ENCODE results near the gene LSS.

DNA sequence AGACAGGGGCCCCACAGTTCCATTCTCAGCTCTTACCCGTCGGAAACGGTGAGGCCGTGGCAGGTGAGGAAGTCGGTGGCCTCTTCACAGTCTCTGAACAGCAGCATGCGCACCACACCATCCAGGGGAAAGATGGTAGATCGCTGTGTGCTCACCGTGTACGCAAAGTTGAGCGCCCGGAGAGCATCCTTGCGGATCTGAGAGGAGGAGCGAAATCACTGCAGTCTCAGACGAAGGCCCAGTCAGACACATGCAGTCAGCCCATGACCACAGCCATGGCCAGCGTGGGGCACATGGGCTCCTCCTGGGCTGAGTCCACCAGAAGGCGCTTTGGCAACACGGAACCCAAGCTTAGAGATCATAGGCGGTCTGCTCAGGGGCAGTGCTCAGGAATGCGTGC is 38.4 kb upstream of the LSS start:
- TF ChIP-seq, protein P1, sequence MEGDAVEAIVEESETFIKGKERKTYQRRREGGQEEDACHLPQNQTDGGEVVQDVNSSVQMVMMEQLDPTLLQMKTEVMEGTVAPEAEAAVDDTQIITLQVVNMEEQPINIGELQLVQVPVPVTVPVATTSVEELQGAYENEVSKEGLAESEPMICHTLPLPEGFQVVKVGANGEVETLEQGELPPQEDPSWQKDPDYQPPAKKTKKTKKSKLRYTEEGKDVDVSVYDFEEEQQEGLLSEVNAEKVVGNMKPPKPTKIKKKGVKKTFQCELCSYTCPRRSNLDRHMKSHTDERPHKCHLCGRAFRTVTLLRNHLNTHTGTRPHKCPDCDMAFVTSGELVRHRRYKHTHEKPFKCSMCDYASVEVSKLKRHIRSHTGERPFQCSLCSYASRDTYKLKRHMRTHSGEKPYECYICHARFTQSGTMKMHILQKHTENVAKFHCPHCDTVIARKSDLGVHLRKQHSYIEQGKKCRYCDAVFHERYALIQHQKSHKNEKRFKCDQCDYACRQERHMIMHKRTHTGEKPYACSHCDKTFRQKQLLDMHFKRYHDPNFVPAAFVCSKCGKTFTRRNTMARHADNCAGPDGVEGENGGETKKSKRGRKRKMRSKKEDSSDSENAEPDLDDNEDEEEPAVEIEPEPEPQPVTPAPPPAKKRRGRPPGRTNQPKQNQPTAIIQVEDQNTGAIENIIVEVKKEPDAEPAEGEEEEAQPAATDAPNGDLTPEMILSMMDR (IDR thresholded peaks at IDR 0.05), result no peak
- TF ChIP-seq, protein P2, sequence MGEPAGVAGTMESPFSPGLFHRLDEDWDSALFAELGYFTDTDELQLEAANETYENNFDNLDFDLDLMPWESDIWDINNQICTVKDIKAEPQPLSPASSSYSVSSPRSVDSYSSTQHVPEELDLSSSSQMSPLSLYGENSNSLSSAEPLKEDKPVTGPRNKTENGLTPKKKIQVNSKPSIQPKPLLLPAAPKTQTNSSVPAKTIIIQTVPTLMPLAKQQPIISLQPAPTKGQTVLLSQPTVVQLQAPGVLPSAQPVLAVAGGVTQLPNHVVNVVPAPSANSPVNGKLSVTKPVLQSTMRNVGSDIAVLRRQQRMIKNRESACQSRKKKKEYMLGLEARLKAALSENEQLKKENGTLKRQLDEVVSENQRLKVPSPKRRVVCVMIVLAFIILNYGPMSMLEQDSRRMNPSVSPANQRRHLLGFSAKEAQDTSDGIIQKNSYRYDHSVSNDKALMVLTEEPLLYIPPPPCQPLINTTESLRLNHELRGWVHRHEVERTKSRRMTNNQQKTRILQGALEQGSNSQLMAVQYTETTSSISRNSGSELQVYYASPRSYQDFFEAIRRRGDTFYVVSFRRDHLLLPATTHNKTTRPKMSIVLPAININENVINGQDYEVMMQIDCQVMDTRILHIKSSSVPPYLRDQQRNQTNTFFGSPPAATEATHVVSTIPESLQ (CRISPR knock-in tag; IDR thresholded peaks at IDR 0.05), result no peak
- TF ChIP-seq ZNF317 (CRISPR knock-in tag; IDR thresholded peaks at IDR 0.05; ENCODE audit: borderline replicate concordance, low read depth) (no peak), FOXJ3 (CRISPR knock-in tag; IDR thresholded peaks at IDR 0.05; ENCODE audit: borderline replicate concordance) (no peak), JAZF1 (CRISPR knock-in tag; IDR thresholded peaks at IDR 0.05) (no peak), ZBTB21 (CRISPR knock-in tag; IDR thresholded peaks at IDR 0.05; ENCODE audit: borderline replicate concordance) (no peak), ZNF232 (CRISPR knock-in tag; IDR thresholded peaks at IDR 0.05) (no peak), CBFB (CRISPR knock-in tag; IDR thresholded peaks at IDR 0.05; ENCODE audit: low read depth) (no peak), FOXP1 (CRISPR knock-in tag; IDR thresholded peaks at IDR 0.05; ENCODE audit: borderline replicate concordance) (no peak)
- TF ChIP-seq, protein P3, sequence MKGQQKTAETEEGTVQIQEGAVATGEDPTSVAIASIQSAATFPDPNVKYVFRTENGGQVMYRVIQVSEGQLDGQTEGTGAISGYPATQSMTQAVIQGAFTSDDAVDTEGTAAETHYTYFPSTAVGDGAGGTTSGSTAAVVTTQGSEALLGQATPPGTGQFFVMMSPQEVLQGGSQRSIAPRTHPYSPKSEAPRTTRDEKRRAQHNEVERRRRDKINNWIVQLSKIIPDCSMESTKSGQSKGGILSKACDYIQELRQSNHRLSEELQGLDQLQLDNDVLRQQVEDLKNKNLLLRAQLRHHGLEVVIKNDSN (CRISPR knock-in tag; IDR thresholded peaks at IDR 0.05), result no peak
- TF ChIP-seq, protein P4, sequence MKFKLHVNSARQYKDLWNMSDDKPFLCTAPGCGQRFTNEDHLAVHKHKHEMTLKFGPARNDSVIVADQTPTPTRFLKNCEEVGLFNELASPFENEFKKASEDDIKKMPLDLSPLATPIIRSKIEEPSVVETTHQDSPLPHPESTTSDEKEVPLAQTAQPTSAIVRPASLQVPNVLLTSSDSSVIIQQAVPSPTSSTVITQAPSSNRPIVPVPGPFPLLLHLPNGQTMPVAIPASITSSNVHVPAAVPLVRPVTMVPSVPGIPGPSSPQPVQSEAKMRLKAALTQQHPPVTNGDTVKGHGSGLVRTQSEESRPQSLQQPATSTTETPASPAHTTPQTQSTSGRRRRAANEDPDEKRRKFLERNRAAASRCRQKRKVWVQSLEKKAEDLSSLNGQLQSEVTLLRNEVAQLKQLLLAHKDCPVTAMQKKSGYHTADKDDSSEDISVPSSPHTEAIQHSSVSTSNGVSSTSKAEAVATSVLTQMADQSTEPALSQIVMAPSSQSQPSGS (CRISPR knock-in tag; IDR thresholded peaks at IDR 0.05; ENCODE audit: borderline replicate concordance, low read depth), result no peak
- TF ChIP-seq, protein P5, sequence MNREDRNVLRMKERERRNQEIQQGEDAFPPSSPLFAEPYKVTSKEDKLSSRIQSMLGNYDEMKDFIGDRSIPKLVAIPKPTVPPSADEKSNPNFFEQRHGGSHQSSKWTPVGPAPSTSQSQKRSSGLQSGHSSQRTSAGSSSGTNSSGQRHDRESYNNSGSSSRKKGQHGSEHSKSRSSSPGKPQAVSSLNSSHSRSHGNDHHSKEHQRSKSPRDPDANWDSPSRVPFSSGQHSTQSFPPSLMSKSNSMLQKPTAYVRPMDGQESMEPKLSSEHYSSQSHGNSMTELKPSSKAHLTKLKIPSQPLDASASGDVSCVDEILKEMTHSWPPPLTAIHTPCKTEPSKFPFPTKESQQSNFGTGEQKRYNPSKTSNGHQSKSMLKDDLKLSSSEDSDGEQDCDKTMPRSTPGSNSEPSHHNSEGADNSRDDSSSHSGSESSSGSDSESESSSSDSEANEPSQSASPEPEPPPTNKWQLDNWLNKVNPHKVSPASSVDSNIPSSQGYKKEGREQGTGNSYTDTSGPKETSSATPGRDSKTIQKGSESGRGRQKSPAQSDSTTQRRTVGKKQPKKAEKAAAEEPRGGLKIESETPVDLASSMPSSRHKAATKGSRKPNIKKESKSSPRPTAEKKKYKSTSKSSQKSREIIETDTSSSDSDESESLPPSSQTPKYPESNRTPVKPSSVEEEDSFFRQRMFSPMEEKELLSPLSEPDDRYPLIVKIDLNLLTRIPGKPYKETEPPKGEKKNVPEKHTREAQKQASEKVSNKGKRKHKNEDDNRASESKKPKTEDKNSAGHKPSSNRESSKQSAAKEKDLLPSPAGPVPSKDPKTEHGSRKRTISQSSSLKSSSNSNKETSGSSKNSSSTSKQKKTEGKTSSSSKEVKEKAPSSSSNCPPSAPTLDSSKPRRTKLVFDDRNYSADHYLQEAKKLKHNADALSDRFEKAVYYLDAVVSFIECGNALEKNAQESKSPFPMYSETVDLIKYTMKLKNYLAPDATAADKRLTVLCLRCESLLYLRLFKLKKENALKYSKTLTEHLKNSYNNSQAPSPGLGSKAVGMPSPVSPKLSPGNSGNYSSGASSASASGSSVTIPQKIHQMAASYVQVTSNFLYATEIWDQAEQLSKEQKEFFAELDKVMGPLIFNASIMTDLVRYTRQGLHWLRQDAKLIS (CRISPR knock-in tag; IDR thresholded peaks at IDR 0.05; ENCODE audit: borderline replicate concordance), result no peak

All from WTC11 (cell line).